Aorta (tissue), 5 donors: ENCODE measurements around the gene FAM25C. TPM values are rescaled to one million over a fixed set of nuclear protein-coding genes. Genes with fewer than 3 reads are reported as not detected.
"Not testable (repeated sequence)": the region's sequence is repeated elsewhere in the genome, so short reads cannot be mapped to it uniquely, and the experiment has no call there.

Source experiments
- ATAC-seq: fragments of 200-7000 bp; cut with Tn5 transposase; one replicate; pipeline ENCODE4 v1.9.1; 2022; ENCODE audit warnings: moderate library complexity; ENCODE audit not compliant: low FRiP score
- DNase-seq, 2 donors: peaks; one replicate each; pipeline ENCODE4 v3.0.0-alpha.2; 2020
- H3K27ac ChIP-seq, 2 donors: one replicate each; pipeline ENCODE4 v1.5.1; 2013; ENCODE audit warnings: low read length in 2 of 2, mild to moderate bottlenecking in 2 of 2, moderate library complexity in 2 of 2, control low read depth in 1 of 2, inconsistent platforms in 1 of 2, low read depth in 1 of 2
- H3K27me3 ChIP-seq, 2 donors: one replicate each; pipeline ENCODE4 v1.6.1; 2013; ENCODE audit warnings: control low read depth in 1 of 2, low read length in 1 of 2, mild to moderate bottlenecking in 1 of 2, moderate library complexity in 1 of 2; ENCODE audit not compliant: insufficient read depth in 2 of 2, control insufficient read depth in 1 of 2
- H3K36me3 ChIP-seq, 2 donors: one replicate each; pipeline ENCODE4 v1.6.1; 2013; ENCODE audit warnings: control low read depth in 1 of 2, low read length in 1 of 2, mild to moderate bottlenecking in 1 of 2; ENCODE audit not compliant: insufficient read depth in 2 of 2, control insufficient read depth in 1 of 2
- H3K4me1 ChIP-seq, 2 donors: one replicate each; pipeline ENCODE4 v1.6.1; 2013; ENCODE audit warnings: low read length in 2 of 2, control low read depth in 1 of 2, mild to moderate bottlenecking in 1 of 2, moderate library complexity in 1 of 2; ENCODE audit not compliant: insufficient read depth in 2 of 2, control insufficient read depth in 1 of 2
- H3K4me3 ChIP-seq, 2 donors: one replicate each; pipeline ENCODE4 v1.5.1; 2013; ENCODE audit warnings: low read length in 2 of 2, control low read depth in 1 of 2, mild to moderate bottlenecking in 1 of 2
- H3K9me3 ChIP-seq: one replicate; pipeline ENCODE4 v1.6.1; 2013; ENCODE audit warnings: mild to moderate bottlenecking, low read length; ENCODE audit not compliant: control insufficient read depth
- WGBS, 2 donors: extraction: QIAGEN DNeasy Blood & Tissue Kit; methylation state at CpG; one replicate each; pipeline ENCODE4 v1.1.7; 2013; 5-methylcytosine and 5-hydroxymethylcytosine counted together
- intact Hi-C, 2 donors: fragments of 100-400 bp; cut with DNase I; formaldehyde crosslinking; loops; one replicate each; pipeline versions ENCODE4 v1.14.2 to v1.15.0; 2022
- polyA plus RNA-seq, 2 donors: library from polyadenylated mRNA; stranded (reverse); fragments of 200-250 nt; gene quantifications; one replicate each; pipeline ENCODE4 v1.2.3, GENCODE V29; 2013
- total RNA-seq, 2 donors: library from RNA; stranded (reverse); fragmentation: NEBNext Ultra II Directional; extraction: Animal tissue kit (Norgen Biotek cat#: 25700); gene quantifications; one replicate each; pipeline ENCODE4 v1.2.1, GENCODE V29; 2021
- donor health status: healthy with polysubstance abuse.
- donor health status: Bipolar disorder and iron deficiency.
- donor health status: DM: no; HTN: no; CAD: no.
- donor health status: DM: no; HTN: no; CAD: no.
- donor health status: DM: yes; HTN: yes; CAD: no.

FAM25C gene
- total and polyA plus RNA-seq, 4 donors, result 41.1 TPM; not detected in 3

DNA sequence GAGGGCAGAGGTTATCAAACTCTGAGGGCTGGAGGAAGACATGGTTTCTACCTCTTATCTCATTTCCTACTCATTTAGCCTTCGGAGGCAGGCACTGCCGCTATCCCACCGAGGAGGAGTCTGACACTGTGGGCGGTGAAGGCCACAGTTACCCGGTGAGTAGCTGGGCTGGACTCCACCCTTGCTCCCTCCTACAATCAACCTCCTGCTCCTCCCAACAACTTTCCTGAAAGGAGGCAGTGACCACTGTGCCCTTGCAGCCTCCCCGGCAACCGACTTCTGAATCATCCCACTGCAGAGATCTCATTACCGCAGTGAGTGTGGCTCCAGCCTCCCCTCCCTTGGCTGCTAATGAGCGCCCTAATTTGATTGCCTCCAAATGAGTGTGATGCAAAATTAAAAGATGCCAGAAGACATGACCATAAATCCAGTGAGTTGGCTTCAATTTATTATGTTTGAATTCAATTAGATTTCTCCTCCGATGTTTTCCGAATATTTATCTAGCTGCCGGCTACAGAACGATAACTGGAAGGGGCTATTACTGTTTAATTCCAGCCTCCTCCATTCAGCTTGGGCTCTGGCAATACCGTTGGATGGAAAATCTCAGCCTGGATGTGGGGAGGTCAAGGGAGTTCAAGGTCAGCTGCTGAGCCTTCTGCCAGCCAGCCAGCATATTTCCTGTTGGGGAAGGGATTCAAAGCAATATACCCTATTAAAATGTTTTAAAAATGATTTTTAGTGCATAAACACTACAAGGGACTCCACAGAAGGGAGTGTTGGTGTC lies 35.1 kb downstream of the FAM25C start:
- peak; percentile 63 for ATAC-seq
- H3K9me3 ChIP-seq, intact Hi-C loops, H3K27ac ChIP-seq, H3K4me1 ChIP-seq, H3K36me3 ChIP-seq, H3K4me3 ChIP-seq, DNase-seq, H3K27me3 ChIP-seq: not testable (repeated sequence)
- 52 to 53% methylated on average over 5 of the region's 14 CpGs for WGBS, 2 donors

DNA sequence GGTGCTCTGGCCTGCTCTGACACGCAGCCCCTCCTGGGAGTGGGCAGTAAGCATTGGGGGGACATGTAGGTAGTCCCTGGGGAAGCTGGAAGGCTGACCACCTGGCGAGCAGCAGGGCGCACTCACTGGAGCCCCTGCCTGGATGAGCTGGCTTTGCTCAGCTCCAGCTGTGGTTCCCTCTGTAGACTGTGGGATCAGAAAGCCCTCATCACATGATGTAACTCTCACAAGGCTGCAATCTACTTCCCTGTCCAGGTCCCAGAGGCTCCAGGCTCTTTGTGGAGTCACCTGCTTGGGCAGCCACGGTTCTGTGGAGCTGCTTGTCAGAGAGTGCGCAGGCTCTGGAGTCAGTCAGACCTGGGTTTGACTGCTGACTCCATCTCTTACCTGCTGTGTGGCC lies 36.8 kb downstream of the FAM25C start:
- H3K4me1 ChIP-seq, H3K27ac ChIP-seq, H3K36me3 ChIP-seq, DNase-seq, H3K4me3 ChIP-seq, ATAC-seq, intact Hi-C loops, H3K9me3 ChIP-seq, H3K27me3 ChIP-seq: not testable (repeated sequence)
- WGBS, 2 donors, result no CpG with 5 or more reads among the region's 5 CpGs

DNA sequence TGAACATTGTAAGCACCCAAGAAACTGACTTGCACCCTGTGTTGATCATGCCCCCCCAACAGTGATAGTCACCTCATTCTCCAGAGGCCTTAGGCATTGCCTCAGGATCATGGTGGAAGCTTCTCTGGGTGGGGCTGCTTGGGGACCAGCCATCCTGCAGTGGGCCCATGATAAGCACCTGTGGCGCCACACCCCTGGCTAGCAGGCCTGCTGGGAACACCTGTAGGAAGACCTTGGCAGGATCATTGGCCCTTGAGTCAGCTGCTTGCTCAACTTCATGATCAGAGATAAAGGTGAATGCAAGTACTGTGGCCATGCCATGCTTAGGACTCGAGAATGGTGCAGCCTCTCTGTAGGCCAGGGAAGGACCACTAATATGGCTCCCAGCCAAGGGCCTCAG lies 38.9 kb downstream of the FAM25C start:
- no CpG with 5 or more reads among the region's 2 CpGs for WGBS, 2 donors
- H3K27me3 ChIP-seq, H3K27ac ChIP-seq, intact Hi-C loops, H3K4me1 ChIP-seq, H3K4me3 ChIP-seq, DNase-seq, H3K9me3 ChIP-seq, ATAC-seq, H3K36me3 ChIP-seq: not testable (repeated sequence)

DNA sequence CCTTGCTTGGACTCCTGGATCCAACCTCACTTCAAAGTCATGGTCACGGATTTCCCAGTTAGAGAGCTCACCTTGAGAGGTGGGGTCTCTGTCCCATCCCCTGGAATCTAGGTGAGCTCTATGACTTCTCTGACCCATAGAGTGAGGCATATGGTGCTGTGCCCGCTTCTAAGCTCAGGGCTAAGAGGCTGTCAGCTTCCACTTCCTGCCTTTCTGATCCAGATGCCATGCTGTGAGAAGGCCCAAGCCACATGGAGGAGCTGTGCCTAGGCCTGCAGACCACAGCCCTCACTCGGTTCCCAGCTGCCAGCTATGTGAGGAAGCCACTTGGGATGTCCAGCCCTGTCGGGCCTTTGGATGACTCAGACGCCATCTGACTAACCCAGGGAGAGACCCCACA lies 39.9 kb downstream of the FAM25C start:
- H3K4me3 ChIP-seq, H3K4me1 ChIP-seq, H3K27ac ChIP-seq, H3K36me3 ChIP-seq, ATAC-seq, H3K27me3 ChIP-seq, DNase-seq, H3K9me3 ChIP-seq, intact Hi-C loops: not testable (repeated sequence)
- WGBS, 2 donors, result 84 to 94% methylated on average over 4 of the region's 5 CpGs

DNA sequence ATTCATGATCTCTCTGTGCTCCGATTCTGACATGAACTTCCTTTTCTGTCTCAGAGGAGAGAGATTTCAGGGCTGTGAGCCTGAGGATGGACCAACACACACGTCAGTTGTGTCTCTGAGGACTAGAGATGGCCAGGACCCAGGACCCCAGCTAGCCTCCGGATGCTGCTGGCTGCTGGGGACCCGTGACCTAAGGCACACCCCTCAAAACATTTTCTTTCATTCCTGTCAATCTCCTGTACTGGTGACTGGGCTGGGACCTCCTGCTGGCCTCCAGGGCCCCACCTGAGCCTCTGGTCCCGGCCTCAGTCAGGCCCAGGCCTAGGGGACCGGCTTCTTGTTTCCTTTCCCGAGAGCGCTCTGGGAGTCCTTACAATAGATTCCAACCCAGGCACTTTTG lies 42.4 kb downstream of the FAM25C start:
- 76 to 78% methylated on average over 8 of the region's 8 CpGs for WGBS, 2 donors
- H3K9me3 ChIP-seq, H3K4me3 ChIP-seq, H3K27me3 ChIP-seq, H3K27ac ChIP-seq, H3K4me1 ChIP-seq, intact Hi-C loops, H3K36me3 ChIP-seq: not testable (repeated sequence)
- DNase-seq (peak in 1 of 2 donors; percentile 59), ATAC-seq (peak; percentile 30)

DNA sequence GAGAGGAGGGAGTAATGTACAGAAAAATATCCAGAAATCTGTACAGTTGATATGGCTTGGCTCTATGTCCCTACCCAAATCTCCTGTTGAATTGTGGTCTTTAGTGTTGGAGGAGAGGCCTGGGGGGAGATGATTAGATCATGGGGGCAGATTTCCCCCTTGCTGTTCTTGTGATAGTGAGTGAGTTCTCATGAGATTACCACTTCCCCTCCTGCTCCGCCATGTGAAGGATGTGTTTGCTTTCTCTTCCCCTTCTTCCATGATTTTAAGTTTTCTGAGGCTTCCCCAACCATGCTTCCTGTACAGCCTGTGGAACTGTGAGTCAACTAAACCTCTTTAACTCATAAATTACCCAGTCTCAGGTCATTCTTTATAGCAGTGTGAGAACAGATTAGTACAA lies 52.2 kb downstream of the FAM25C start:
- ATAC-seq, H3K27ac ChIP-seq, H3K4me1 ChIP-seq, DNase-seq, H3K27me3 ChIP-seq, intact Hi-C loops, H3K9me3 ChIP-seq, H3K4me3 ChIP-seq, H3K36me3 ChIP-seq: not testable (repeated sequence)
- 80 to 86% methylated on average over 1 of the region's 1 CpG for WGBS, 2 donors

Other genes starting within 250 kb of the FAM25C start
- 10 to 100 TPM in 1 of 2 donors, 1 to 10 TPM in 1; 2.7 to 15.9 TPM for gene SYT15B, start 236.2 kb downstream of the FAM25C start, total RNA-seq
- gene SYT15B, start 236.2 kb downstream of the FAM25C start, polyA plus RNA-seq, result under 1 TPM in 1 of 2 donors, not detected in 1; 0.59 TPM
- gene NPY4R2, start 81.1 kb downstream of the FAM25C start, total RNA-seq, result not detected
- not detected for gene NPY4R2, start 81.1 kb downstream of the FAM25C start, polyA plus RNA-seq